ENCODE measurements around the gene SUGCT.

Gene SUGCT

GRCh38 chr7:40697653-40698052, 562.8 kb downstream of the SUGCT start:
- no peaks in the 10 kb centered on the region for H3K9me3 ChIP-seq (ENCODE audit: insufficient read depth, low read length)
- no peaks in the 10 kb centered on the region for H3K27me3 ChIP-seq (ENCODE audit: low read depth, low read length)

DNA sequence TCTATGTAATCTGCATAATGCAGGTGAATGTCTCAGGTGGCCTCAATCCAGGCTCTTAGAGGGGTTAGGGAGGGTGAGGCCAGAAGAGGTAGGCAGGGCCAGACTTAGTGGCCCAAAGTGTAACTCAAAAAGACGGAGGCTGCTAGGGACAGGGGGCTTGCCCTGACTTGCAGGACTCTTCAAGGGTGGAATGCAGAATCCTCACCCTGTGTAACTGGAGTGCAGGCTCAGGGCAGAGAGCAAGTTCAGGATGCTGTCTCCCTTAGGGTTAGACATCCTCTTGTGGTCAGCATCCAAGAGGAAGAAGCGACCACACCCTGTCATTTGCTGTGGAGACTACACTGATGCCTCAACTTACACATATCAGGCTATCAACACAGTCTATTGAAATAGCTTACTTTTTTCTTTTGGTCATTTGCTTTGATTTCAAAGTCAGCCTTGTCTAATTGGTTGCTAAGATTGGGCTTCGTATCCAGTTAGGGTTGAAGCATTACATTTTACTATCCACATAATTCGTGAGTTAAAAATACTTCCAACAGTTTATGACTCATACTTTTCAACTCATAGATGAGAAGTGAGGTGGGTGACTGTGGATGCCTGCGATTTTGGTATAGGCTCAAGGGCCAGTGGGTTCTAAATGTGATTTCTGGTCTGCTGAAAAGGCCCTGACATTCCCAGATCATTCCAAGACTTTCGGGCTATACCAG, 563.6 kb downstream of the SUGCT start:
- no peaks in the 10 kb centered on the region for H3K9me3 ChIP-seq (ENCODE audit: insufficient read depth, low read length)
- H3K79me2 ChIP-seq (ENCODE audit: low read length), result no peaks in the 10 kb centered on the region
- H3K4me2 ChIP-seq (ENCODE audit: low read length), result no peak overlapping the region
- H4K20me1 ChIP-seq (ENCODE audit: insufficient read depth, low read length), result no peaks in the 10 kb centered on the region
- no peaks in the 10 kb centered on the region for H3K36me3 ChIP-seq (replicated peaks; ENCODE audit: low read depth, low read length)
- no peak for TF ChIP-seq EZH2phosphoT487 (IDR thresholded peaks at IDR 0.05; ENCODE audit: low read depth)
- TF ChIP-seq, protein P1, sequence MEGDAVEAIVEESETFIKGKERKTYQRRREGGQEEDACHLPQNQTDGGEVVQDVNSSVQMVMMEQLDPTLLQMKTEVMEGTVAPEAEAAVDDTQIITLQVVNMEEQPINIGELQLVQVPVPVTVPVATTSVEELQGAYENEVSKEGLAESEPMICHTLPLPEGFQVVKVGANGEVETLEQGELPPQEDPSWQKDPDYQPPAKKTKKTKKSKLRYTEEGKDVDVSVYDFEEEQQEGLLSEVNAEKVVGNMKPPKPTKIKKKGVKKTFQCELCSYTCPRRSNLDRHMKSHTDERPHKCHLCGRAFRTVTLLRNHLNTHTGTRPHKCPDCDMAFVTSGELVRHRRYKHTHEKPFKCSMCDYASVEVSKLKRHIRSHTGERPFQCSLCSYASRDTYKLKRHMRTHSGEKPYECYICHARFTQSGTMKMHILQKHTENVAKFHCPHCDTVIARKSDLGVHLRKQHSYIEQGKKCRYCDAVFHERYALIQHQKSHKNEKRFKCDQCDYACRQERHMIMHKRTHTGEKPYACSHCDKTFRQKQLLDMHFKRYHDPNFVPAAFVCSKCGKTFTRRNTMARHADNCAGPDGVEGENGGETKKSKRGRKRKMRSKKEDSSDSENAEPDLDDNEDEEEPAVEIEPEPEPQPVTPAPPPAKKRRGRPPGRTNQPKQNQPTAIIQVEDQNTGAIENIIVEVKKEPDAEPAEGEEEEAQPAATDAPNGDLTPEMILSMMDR (IDR thresholded peaks at IDR 0.05; ENCODE audit: low read depth, low read length), result no peak
- H3K27ac ChIP-seq (ENCODE audit: low read length), result no peak overlapping the region
- H3K4me3 ChIP-seq (ENCODE audit: low read length), result no peak overlapping the region
- H3K9ac ChIP-seq (ENCODE audit: low read length), result no peak overlapping the region
- 0 out of 2 replicates have a peak, but pooled peaks cover 4% of the 10 kb centered on the region for H3K4me1 ChIP-seq (ENCODE audit: low read length)
- H3K27me3 ChIP-seq (ENCODE audit: low read depth, low read length), result no peaks in the 10 kb centered on the region
- H2AFZ ChIP-seq (ENCODE audit: low read depth, low read length), result no peak overlapping the region

More at GRCh38 chr7:40697653-40698052, 562.8 kb downstream of the SUGCT start:
- Histone ChIP-seq H3K27ac (ENCODE audit: low read length) (no peak overlapping the region), H3K9ac (ENCODE audit: low read length) (no peak overlapping the region), H2AFZ (ENCODE audit: low read depth, low read length) (no peak overlapping the region), H3K4me2 (ENCODE audit: low read length) (no peak overlapping the region), H3K79me2 (ENCODE audit: low read length) (no peaks in the 10 kb centered on the region), H3K36me3 (replicated peaks; ENCODE audit: low read depth, low read length) (no peaks in the 10 kb centered on the region), H3K4me3 (ENCODE audit: low read length) (no peak overlapping the region), H4K20me1 (ENCODE audit: insufficient read depth, low read length) (no peaks in the 10 kb centered on the region), H3K4me1 (ENCODE audit: low read length) (0 out of 2 replicates have a peak, but pooled peaks cover 4% of the 10 kb centered on the region)
- no peak for TF ChIP-seq EZH2phosphoT487 (IDR thresholded peaks at IDR 0.05; ENCODE audit: low read depth)
- TF ChIP-seq, protein P1 (IDR thresholded peaks at IDR 0.05; ENCODE audit: low read depth, low read length), result no peak

- Histone ChIP-seq H3K36me3 (replicated peaks; ENCODE audit: low read depth, low read length) (no peaks in the 10 kb centered on the region), H3K79me2 (ENCODE audit: low read length) (no peaks in the 10 kb centered on the region), H3K9ac (ENCODE audit: low read length) (no peak overlapping the region), H3K4me3 (ENCODE audit: low read length) (no peak overlapping the region), H2AFZ (ENCODE audit: low read depth, low read length) (no peak overlapping the region), H3K4me1 (ENCODE audit: low read length) (0 out of 2 replicates have a peak, but pooled peaks cover 2% of the 10 kb centered on the region), H3K9me3 (ENCODE audit: insufficient read depth, low read length) (no peaks in the 10 kb centered on the region), H3K27ac (ENCODE audit: low read length) (no peak overlapping the region), H3K4me2 (ENCODE audit: low read length) (no peak overlapping the region), H4K20me1 (ENCODE audit: insufficient read depth, low read length) (no peaks in the 10 kb centered on the region), H3K27me3 (ENCODE audit: low read depth, low read length) (no peaks in the 10 kb centered on the region)
- no peak for TF ChIP-seq EZH2phosphoT487 (IDR thresholded peaks at IDR 0.05; ENCODE audit: low read depth)
- TF ChIP-seq, protein P1 (IDR thresholded peaks at IDR 0.05; ENCODE audit: low read depth, low read length), result no peak
These were observed 564.1 kb downstream of the SUGCT start for GRCh38 chr7:40698921-40699260.

DNA sequence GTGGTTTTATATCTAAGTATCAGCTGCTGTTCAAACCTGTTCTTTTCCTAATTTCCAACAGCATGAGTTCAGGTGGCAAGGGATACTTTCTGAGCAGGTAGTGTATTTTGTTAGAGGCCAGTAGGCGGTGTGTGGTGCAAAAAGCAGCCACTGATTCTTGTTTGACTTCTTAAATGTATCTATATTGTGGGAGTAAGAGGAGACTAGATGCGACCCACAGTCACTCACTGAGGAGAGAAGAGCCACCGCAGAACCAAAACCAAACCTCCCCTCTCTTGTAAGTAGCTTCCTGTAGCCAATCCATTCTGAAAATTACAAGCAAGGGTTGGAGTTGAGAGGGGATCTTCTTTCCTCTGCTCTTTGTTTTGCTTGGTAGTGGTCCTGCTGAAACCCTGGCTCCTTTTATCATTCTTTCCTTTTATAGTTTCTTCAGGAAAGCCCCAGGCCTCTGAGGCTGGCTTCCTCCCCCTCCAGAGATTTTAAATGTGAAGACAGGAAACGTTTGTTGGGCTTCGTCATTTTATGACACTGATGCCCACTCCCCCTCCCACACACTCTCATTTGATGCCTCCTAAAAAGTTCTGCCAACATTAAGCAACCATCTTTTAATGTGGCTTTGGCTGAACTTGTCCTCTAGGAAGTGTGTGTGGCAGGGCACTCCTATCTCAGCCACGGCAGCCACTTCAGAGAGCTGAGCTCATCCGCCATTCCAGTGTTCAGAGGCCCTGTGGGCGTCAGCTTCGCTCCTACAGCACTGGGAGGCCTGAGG, 566.0 kb downstream of the SUGCT start:
- H3K79me2 ChIP-seq (ENCODE audit: low read length), result no peaks in the 10 kb centered on the region
- H3K36me3 ChIP-seq (replicated peaks; ENCODE audit: low read depth, low read length), result no peaks in the 10 kb centered on the region
- no peak overlapping the region for H3K9ac ChIP-seq (ENCODE audit: low read length)
- TF ChIP-seq EZH2phosphoT487 (IDR thresholded peaks at IDR 0.05; ENCODE audit: low read depth), result no peak
- TF ChIP-seq, protein P1 (IDR thresholded peaks at IDR 0.05; ENCODE audit: low read depth, low read length), result no peak
- H3K9me3 ChIP-seq (ENCODE audit: insufficient read depth, low read length), result no peaks in the 10 kb centered on the region
- H4K20me1 ChIP-seq (ENCODE audit: insufficient read depth, low read length), result no peaks in the 10 kb centered on the region
- no peaks in the 10 kb centered on the region for H3K27me3 ChIP-seq (ENCODE audit: low read depth, low read length)
- no peak overlapping the region for H3K27ac ChIP-seq (ENCODE audit: low read length)
- H3K4me3 ChIP-seq (ENCODE audit: low read length), result no peak overlapping the region
- H3K4me2 ChIP-seq (ENCODE audit: low read length), result no peak overlapping the region
- no peaks in the 10 kb centered on the region for H3K4me1 ChIP-seq (ENCODE audit: low read length)
- no peak overlapping the region for H2AFZ ChIP-seq (ENCODE audit: low read depth, low read length)
